Coronary artery (tissue), 2 donors: ENCODE results near the gene DIP2B.

Source experiments
- DNase-seq: peaks from one replicate; pipeline ENCODE4 v3.0.0-alpha.2; 2017; ENCODE audit warnings: low spot score
- H3K27ac ChIP-seq, 2 donors: fragments of 200-600 bp; sonication (generic); one replicate each; pipeline ENCODE4 v1.5.1; 2016 to 2019
- H3K4me3 ChIP-seq: fragments of 200-600 bp; sonication (generic); 2 replicates; pipeline ENCODE4 v1.5.1; 2016; ENCODE audit warnings: mild to moderate bottlenecking, moderate library complexity
- CTCF ChIP-seq: fragments of 200-600 bp; sonication (generic); IDR thresholded peaks from one replicate; pipeline ENCODE4 v1.5.1; 2019; ENCODE audit warnings: antibody characterized with exemption

Gene DIP2B

GRCh38 chr12:50621399-50622300 is 116.9 kb downstream of the DIP2B start:
- no peak for DNase-seq
- TF ChIP-seq CTCF = no peak
- Histone ChIP-seq H3K4me3 (no peak overlapping the region), H3K27ac (peak overlapping the region in 1 of 2 donors; percentile 2)

GRCh38 chr12:50625029-50625925 is 120.5 kb downstream of the DIP2B start:
- TF ChIP-seq CTCF = no peak

GRCh38 chr12:50626026-50626425 is 121.2 kb downstream of the DIP2B start:
- H3K4me3 ChIP-seq = no peak overlapping the region
- no peak for DNase-seq
- no peak for TF ChIP-seq CTCF
- no peak overlapping the region for H3K27ac ChIP-seq

More at GRCh38 chr12:50625029-50625925, 120.5 kb downstream of the DIP2B start:
- DNase-seq = no peak
- Histone ChIP-seq H3K27ac (no peak overlapping the region), H3K4me3 (no peak overlapping the region)

GRCh38 chr12:50627491-50627890 is 122.7 kb downstream of the DIP2B start:
- no peak overlapping the region for H3K27ac ChIP-seq
- no peak for DNase-seq
- no peak overlapping the region for H3K4me3 ChIP-seq
- no peak for TF ChIP-seq CTCF

GRCh38 chr12:50628394-50628793 is 123.6 kb downstream of the DIP2B start:
- no peak overlapping the region for H3K27ac ChIP-seq
- no peak for TF ChIP-seq CTCF
- no peak overlapping the region for H3K4me3 ChIP-seq
- DNase-seq = no peak

GRCh38 chr12:50633955-50634354 is 129.2 kb downstream of the DIP2B start:
- no peak overlapping the region for H3K4me3 ChIP-seq
- no peak for TF ChIP-seq CTCF
- H3K27ac ChIP-seq = peak overlapping the region in 1 of 2 donors; percentile 5
- no peak for DNase-seq
